ENCODE data around the gene DGCR8.

The DGCR8 gene

DNA sequence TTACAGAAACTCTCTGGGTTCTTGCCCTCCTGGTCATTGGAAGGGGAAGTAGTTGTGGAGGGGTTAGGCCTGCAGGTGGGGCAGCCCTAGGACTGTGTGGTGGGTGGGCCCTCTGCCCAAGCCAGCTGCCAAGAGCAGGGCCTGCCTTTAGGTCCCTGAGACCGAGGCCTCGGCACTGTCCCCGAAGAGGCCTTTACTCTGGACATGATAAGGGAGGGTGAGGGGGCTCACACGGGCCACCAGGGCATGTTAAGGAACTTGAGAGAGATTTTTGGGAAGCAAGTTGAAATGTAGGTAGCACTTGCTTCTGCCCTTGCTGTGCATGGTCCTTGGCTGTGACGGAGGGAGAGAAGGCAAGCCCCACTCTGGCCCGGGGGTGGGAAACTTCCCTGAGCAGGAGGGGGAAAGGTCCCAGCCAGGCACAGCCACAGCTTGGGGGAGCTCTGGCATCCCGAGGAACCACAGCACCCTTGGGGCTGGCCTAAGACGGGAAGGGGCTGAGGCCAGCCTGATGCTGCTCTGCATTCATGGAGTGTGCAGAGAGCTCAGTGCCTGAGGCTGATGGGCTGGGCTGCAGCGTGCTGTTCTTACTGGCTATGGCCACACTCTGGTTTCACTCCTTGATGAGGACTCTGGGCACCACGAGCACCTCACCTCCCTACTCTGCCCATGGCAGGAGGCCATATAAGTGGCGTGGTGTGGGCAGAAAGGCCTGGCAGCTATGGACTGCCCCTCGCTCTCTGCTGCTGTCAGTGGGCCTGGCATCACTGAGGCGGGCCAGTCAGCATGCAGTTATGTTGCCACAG is 28.1 kb downstream of the DGCR8 start:
- TF ChIP-seq, protein P1, sequence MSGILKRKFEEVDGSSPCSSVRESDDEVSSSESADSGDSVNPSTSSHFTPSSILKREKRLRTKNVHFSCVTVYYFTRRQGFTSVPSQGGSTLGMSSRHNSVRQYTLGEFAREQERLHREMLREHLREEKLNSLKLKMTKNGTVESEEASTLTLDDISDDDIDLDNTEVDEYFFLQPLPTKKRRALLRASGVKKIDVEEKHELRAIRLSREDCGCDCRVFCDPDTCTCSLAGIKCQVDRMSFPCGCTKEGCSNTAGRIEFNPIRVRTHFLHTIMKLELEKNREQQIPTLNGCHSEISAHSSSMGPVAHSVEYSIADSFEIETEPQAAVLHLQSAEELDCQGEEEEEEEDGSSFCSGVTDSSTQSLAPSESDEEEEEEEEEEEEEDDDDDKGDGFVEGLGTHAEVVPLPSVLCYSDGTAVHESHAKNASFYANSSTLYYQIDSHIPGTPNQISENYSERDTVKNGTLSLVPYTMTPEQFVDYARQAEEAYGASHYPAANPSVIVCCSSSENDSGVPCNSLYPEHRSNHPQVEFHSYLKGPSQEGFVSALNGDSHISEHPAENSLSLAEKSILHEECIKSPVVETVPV (CRISPR knock-in tag; IDR thresholded peaks at IDR 0.05), result no peak
- TF ChIP-seq ZC3H10 (CRISPR knock-in tag; IDR thresholded peaks at IDR 0.05) (no peak), ZFP30 (CRISPR knock-in tag; IDR thresholded peaks at IDR 0.05) (no peak), ESRRG (CRISPR knock-in tag; IDR thresholded peaks at IDR 0.05) (no peak), CSDC2 (CRISPR knock-in tag; IDR thresholded peaks at IDR 0.05) (no peak), ARNTL (CRISPR knock-in tag; IDR thresholded peaks at IDR 0.05; ENCODE audit: borderline replicate concordance, low read depth) (no peak)
- ATAC-seq, result no peak

GRCh38 chr22:20108757-20109230 is 28.8 kb downstream of the DGCR8 start:
- no peak for ATAC-seq
- TF ChIP-seq ZNF70 (CRISPR knock-in tag; IDR thresholded peaks at IDR 0.05) (no peak), OSR1 (CRISPR knock-in tag; IDR thresholded peaks at IDR 0.05) (no peak), CREB5 (CRISPR knock-in tag; IDR thresholded peaks at IDR 0.05; ENCODE audit: low read depth) (no peak), ISL1 (CRISPR knock-in tag; IDR thresholded peaks at IDR 0.05) (no peak)
- TF ChIP-seq, protein P2, sequence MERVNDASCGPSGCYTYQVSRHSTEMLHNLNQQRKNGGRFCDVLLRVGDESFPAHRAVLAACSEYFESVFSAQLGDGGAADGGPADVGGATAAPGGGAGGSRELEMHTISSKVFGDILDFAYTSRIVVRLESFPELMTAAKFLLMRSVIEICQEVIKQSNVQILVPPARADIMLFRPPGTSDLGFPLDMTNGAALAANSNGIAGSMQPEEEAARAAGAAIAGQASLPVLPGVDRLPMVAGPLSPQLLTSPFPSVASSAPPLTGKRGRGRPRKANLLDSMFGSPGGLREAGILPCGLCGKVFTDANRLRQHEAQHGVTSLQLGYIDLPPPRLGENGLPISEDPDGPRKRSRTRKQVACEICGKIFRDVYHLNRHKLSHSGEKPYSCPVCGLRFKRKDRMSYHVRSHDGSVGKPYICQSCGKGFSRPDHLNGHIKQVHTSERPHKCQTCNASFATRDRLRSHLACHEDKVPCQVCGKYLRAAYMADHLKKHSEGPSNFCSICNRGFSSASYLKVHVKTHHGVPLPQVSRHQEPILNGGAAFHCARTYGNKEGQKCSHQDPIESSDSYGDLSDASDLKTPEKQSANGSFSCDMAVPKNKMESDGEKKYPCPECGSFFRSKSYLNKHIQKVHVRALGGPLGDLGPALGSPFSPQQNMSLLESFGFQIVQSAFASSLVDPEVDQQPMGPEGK (CRISPR knock-in tag; IDR thresholded peaks at IDR 0.05; ENCODE audit: borderline replicate concordance), result no peak

DNA sequence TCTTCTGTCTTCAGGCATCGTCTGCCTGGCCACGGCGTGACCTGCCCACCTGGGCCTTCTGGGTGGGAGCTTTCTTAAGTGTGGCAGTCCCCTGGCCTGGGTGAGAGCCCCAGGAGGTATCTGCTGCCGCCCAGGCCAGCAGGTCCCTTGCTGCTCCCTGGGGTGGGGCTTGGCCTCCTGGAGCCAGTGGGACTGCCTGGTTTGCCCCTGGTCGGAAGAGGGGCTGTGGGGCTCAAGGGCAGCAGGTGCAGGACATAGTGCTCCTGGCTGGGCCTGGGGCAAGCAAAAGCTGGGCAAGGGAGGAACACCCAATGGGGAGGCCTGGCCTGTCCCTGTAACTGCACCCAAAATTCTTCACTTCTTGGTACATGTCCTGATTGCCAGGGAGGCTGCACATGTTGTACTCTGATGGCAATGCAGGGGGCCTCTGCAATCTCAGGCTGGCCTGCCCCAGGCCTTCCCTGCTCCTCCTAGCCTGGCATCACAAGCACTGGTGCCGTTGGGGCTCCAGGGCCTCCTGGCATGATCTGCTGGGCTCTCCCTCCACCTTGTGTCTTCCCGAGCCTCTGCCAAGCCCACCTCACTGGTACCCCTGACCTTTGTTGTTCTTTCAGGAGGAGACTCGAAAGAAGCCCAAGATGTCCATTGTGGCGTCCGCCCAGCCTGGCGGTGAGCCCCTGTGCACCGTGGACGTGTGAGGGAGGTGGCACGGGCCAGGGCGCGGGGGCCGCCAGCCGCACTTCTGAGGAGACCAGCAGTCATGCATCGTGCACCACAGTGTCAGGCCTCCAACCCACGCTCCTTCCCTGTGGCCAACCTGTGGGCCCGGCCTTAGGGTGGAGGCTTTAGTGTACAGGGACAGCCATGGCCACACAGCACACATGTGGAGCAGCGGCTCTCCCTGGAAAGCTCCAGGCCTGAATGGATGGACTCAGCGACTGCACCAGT is 29.6 kb downstream of the DGCR8 start:
- no peak; the same call in 2 of the 3 replicates for ATAC-seq

DNA sequence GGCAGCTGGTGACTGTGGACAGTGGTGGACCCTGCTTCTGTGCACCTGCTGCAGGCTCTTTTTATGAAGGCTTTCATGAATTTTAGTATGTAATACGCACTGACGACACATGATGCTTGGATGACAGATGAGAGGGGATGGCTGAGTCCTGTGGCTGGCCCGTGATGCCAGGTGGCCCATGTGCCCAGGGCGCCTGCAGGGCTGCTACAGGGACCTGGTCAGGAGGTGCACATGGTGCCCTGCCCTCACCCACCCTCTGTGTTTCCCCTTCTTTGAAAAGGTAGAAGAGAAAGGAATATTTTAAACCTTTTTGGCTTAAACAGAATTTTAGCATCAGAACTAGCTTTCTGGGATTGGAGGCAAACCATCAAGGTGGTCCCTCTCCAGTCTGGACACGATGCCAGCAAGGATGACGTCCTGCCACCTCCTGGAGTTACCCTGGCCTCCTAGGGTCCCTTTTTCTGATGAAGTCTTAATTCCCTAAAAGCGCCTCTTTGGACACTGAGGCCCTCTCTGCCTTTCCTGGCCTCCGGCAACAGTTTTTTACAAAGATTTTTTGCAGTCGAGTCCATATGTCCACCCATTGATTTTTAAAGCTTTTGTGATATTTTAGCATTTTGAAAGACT is 30.4 kb downstream of the DGCR8 start:
- ATAC-seq, result no peak; the same call in 2 of the 3 replicates
- TF ChIP-seq OSR1 (CRISPR knock-in tag; IDR thresholded peaks at IDR 0.05), result no peak
- no peak for TF ChIP-seq ZFP3 (CRISPR knock-in tag; IDR thresholded peaks at IDR 0.05)
- TF ChIP-seq ZNF565 (CRISPR knock-in tag; conservative IDR thresholded peaks at IDR 0.05; ENCODE audit: low read depth), result no peak
- TF ChIP-seq, protein P1 (CRISPR knock-in tag; IDR thresholded peaks at IDR 0.05), result no peak
- TF ChIP-seq BACH2 (CRISPR knock-in tag; IDR thresholded peaks at IDR 0.05; ENCODE audit: borderline replicate concordance), result no peak
- TF ChIP-seq SNAI2 (CRISPR knock-in tag; IDR thresholded peaks at IDR 0.05), result no peak
- no peak for TF ChIP-seq ISL1 (CRISPR knock-in tag; IDR thresholded peaks at IDR 0.05)
- no peak for TF ChIP-seq TOX (CRISPR knock-in tag; IDR thresholded peaks at IDR 0.05; ENCODE audit: borderline replicate concordance)
- TF ChIP-seq, protein P2 (CRISPR knock-in tag; IDR thresholded peaks at IDR 0.05; ENCODE audit: borderline replicate concordance), result no peak

More for the DNA sequence above, 29.6 kb downstream of the DGCR8 start:
- no peak for TF ChIP-seq CSDC2 (CRISPR knock-in tag; IDR thresholded peaks at IDR 0.05)

All from SK-N-SH treated with all-trans-retinoic acid at 6 μM for 48 hours (cell line).